GM06990 (cell line): Measurements from ENCODE around the gene TPH2.

Source experiments
- DNase-seq: peaks from one replicate; pipeline ENCODE4 v3.0.0-alpha.2; 2011; ENCODE audit not compliant: insufficient read length; ENCODE audit errors: extremely low read depth
- H3K27me3 ChIP-seq: replicated peaks from 2 replicates; pipeline ENCODE4 v1.6.0; 2011; ENCODE audit warnings: low read length; ENCODE audit not compliant: control insufficient read depth, insufficient read depth
- H3K36me3 ChIP-seq: 2 replicates; pipeline ENCODE4 v1.5.1; 2011; ENCODE audit warnings: low read length; ENCODE audit not compliant: control insufficient read depth, insufficient read depth
- H3K4me3 ChIP-seq: replicated peaks from 2 replicates; pipeline ENCODE4 v1.5.1; 2011; ENCODE audit warnings: low read depth, mild to moderate bottlenecking, control low read depth, low read length
- TF ChIP-seq, protein P1 (sequence below): IDR thresholded peaks from 2 replicates; pipeline ENCODE4 v1.5.1; 2011; ENCODE audit warnings: low read length, control low read depth, mild to moderate bottlenecking, inconsistent platforms; ENCODE audit not compliant: insufficient read depth, poor library complexity, severe bottlenecking

The TPH2 gene

DNA sequence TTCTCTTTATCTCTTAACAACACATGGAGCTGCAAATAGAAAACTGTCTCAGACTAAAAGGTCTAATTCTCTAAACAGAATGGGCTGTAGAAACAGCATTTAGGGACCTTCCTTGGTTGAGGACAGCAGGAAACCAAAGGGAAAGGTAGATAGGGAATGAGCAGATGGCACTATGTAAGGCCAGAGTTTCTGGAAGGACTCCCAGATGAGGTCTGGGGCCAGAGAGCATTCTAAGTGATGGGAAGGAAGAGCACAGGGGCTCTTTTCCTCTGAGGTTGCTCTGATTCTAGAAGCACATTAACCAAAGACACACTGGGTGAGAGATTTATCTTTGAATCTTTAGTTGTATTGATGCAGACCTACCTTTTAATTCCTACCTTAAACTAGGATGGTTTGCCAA is 79.4 kb downstream of the TPH2 start:
- Histone ChIP-seq H3K27me3 (no peaks in the 10 kb centered on the region), H3K36me3 (no peaks in the 10 kb centered on the region), H3K4me3 (no peak overlapping the region)
- TF ChIP-seq, protein P1, sequence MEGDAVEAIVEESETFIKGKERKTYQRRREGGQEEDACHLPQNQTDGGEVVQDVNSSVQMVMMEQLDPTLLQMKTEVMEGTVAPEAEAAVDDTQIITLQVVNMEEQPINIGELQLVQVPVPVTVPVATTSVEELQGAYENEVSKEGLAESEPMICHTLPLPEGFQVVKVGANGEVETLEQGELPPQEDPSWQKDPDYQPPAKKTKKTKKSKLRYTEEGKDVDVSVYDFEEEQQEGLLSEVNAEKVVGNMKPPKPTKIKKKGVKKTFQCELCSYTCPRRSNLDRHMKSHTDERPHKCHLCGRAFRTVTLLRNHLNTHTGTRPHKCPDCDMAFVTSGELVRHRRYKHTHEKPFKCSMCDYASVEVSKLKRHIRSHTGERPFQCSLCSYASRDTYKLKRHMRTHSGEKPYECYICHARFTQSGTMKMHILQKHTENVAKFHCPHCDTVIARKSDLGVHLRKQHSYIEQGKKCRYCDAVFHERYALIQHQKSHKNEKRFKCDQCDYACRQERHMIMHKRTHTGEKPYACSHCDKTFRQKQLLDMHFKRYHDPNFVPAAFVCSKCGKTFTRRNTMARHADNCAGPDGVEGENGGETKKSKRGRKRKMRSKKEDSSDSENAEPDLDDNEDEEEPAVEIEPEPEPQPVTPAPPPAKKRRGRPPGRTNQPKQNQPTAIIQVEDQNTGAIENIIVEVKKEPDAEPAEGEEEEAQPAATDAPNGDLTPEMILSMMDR, result no peak
- DNase-seq, result no peak

- Histone ChIP-seq H3K4me3 (no peak overlapping the region), H3K36me3 (no peaks in the 10 kb centered on the region), H3K27me3 (no peaks in the 10 kb centered on the region)
- DNase-seq, result no peak
- TF ChIP-seq, protein P1, result no peak
Observed at GRCh38 chr12:72024613-72025012, 86.0 kb downstream of the TPH2 start.

- no peak for DNase-seq
- TF ChIP-seq, protein P1, result no peak
- H3K27me3 ChIP-seq, result no peaks in the 10 kb centered on the region
- H3K4me3 ChIP-seq, result no peak overlapping the region
- no peaks in the 10 kb centered on the region for H3K36me3 ChIP-seq
Observed at GRCh38 chr12:72025524-72025923, 86.9 kb downstream of the TPH2 start.

GRCh38 chr12:72028966-72029365 is 90.3 kb downstream of the TPH2 start:
- Histone ChIP-seq H3K36me3 (no peaks in the 10 kb centered on the region), H3K4me3 (no peak overlapping the region), H3K27me3 (no peaks in the 10 kb centered on the region)
- TF ChIP-seq, protein P1, result no peak
- no peak for DNase-seq

DNA sequence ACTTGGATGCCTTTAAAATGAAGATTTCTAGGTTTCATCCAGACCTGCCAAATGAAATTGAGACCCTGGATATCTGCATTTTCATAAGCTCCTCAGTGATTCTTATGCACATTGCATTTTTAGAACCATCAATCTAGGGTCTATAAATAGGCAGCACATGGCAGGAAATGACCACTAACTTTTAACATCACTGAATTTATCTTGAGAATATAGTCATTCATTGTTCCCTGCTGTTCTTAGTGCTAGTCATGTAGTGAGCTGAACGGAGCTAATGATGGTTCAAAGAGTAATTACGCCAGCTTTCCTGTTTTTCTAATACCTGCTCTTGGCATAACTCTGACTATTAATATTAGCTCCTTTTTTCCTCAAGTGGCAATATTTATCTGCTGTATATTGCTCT is 91.6 kb downstream of the TPH2 start:
- TF ChIP-seq, protein P1, result no peak

GRCh38 chr12:72031066-72031465 is 92.4 kb downstream of the TPH2 start:
- Histone ChIP-seq H3K27me3 (no peaks in the 10 kb centered on the region), H3K36me3 (no peaks in the 10 kb centered on the region), H3K4me3 (no peak overlapping the region)
- TF ChIP-seq, protein P1, result no peak
- DNase-seq, result no peak

More for the DNA sequence above, 91.6 kb downstream of the TPH2 start:
- Histone ChIP-seq H3K27me3 (no peaks in the 10 kb centered on the region), H3K4me3 (no peak overlapping the region), H3K36me3 (no peaks in the 10 kb centered on the region)
- no peak for DNase-seq
